ENCODE data around the gene CRLF1.

- TF ChIP-seq EZH2 (optimal IDR thresholded peaks at IDR 0.05; ENCODE audit: low read depth, low read length) (no peak), CTCF (IDR thresholded peaks at IDR 0.05; ENCODE audit: low read length) (no peak), EZH2phosphoT487 (IDR thresholded peaks at IDR 0.05; ENCODE audit: low read length) (no peak)
These were observed 20.3 kb upstream of the CRLF1 start for GRCh38 chr19:18626906-18627305.
